IMR-90 (cell line): ENCODE measurements around the gene UNK.

Source experiments
- CTCF ChIP-seq: conservative IDR thresholded peaks from 2 replicates; pipeline ENCODE4 v1.5.1; 2012; ENCODE audit warnings: mild to moderate bottlenecking, low read depth, low read length, improper control_type of control experiment
- POLR2A ChIP-seq: IDR thresholded peaks from 2 replicates; pipeline ENCODE4 v1.6.1; 2012; ENCODE audit warnings: mild to moderate bottlenecking, low read depth, low read length

- TF ChIP-seq CTCF (no peak), POLR2A (no peak)
Observed at GRCh38 chr17:75806822-75807500, 22.4 kb downstream of the UNK start.
